SW480 (cell line): ENCODE results near the gene OR4C45.
A peak's percentile ranks its signal among the peaks of the same experiment; 100 is the strongest.
"Not testable (repeated sequence)": the region's sequence is repeated elsewhere in the genome, so short reads cannot be mapped to it uniquely, and the experiment has no call there.

Source experiments
- DNase-seq: peaks from one replicate; pipeline ENCODE4 v3.0.0-alpha.2; 2016; ENCODE audit warnings: low spot score

Gene OR4C45

DNA sequence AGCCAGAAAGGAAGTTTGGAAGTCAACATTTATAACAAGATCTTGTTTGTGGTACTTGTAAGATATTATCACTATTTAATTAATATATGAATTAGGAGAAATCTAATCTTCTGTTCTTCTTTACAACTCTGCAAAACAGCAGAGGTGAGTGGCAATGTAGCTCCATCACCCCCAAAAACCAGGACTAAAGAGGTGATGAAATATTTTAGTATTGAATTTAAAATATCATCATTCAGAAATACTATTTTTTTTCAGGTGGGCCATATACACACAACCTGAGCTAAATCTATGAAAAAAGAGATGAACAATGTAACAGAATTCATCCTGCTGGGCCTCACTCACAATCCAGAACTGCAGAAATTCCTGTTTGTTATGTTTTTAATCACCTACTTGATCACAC lies at the start of gene OR4C45:
TSS of gene OR4C45 (plus strand) at position 301 of the 400 bp plus-strand sequence.
- DNase-seq: no peak

DNA sequence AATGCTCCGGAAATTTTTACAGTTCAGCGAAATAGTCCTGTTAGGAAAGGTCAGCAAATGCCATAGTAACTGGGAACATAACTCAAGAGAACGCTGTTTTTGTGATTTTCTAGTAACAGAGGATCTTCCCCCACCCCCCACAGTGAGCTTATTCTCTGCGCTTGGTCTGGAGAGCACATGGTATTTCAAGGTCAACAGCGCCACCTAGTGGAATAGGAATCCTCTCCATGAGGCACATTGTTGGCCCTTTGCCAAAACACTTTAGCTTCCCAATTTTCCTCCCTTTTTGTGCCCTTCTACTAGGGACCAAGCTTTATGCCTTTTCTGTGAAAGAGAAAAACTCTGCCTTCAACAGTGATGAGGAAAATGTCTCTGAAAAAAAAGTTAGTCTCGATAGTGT lies 37.1 kb upstream of the OR4C45 start:
- peak; percentile 54 for DNase-seq

GRCh38 chr11:50030193-50030592 lies 2.5 kb upstream of the OR4C45 start:
- DNase-seq: no peak

DNA sequence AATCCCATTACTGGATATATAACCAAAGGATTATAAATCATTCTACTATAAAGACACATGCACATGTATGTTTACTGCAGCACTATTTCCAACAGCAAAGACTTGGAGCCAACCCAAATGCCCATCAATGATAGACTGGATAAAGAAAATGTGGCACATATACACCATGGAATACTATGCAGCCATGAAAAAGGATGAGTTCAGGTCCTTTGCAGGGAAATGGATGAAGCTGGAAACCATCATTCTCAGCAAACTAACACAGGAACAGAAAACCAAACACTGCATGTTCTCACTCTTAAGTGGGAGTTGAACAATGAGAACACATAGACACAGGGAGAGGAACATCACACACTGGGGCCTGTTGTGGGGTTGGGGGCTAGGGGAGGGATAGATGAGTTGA lies 3.6 kb downstream of the OR4C45 start:
- DNase-seq: not testable (repeated sequence)

DNA sequence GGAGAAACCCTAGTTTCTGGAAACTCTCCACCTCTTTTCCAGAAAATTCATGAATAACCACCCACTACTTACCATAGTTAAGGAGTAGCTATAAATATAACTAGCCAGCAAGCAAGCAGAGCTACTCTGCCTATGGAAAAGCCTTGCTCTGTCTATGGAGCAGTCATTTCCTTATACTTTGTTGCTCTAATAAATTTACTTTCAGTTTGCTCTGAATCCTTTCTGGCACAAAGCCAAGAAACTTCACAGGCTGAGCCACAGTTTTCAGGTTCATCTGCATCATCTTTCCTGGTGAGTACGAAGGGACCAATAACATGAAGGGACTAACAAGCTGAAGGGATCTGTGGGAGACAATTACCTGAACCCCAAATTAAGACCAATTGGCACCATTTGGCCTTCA lies 4.6 kb downstream of the OR4C45 start:
- DNase-seq: no peak

GRCh38 chr11:50044647-50045046 lies 12.0 kb downstream of the OR4C45 start:
- no peak for DNase-seq

DNA sequence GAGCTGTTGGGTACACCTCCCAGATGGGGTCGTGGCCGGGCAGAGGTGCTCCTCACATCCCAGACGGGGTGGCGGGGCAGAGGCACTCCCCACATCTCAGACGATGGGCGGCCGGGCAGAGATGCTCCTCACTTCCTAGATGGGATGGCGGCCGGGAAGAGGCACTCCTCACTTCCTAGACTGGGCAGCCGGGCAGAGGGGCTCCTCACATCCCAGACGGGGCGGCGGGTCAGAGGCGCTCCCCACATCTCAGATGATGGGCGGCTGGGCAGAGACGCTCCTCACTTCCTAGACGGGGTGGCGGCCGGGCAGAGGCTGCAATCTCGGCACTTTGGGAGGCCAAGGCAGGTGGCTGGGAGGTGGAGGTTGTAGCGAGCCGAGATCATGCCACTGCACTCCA lies 30.4 kb downstream of the OR4C45 start:
- DNase-seq: not testable (repeated sequence)

- DNase-seq: no peak
Observed at GRCh38 chr11:50070389-50070788, 37.7 kb downstream of the OR4C45 start.

- DNase-seq: no peak
Observed at GRCh38 chr11:50071584-50072225, 39.0 kb downstream of the OR4C45 start.

GRCh38 chr11:50072226-50073112 lies 39.8 kb downstream of the OR4C45 start:
- no peak for DNase-seq

DNA sequence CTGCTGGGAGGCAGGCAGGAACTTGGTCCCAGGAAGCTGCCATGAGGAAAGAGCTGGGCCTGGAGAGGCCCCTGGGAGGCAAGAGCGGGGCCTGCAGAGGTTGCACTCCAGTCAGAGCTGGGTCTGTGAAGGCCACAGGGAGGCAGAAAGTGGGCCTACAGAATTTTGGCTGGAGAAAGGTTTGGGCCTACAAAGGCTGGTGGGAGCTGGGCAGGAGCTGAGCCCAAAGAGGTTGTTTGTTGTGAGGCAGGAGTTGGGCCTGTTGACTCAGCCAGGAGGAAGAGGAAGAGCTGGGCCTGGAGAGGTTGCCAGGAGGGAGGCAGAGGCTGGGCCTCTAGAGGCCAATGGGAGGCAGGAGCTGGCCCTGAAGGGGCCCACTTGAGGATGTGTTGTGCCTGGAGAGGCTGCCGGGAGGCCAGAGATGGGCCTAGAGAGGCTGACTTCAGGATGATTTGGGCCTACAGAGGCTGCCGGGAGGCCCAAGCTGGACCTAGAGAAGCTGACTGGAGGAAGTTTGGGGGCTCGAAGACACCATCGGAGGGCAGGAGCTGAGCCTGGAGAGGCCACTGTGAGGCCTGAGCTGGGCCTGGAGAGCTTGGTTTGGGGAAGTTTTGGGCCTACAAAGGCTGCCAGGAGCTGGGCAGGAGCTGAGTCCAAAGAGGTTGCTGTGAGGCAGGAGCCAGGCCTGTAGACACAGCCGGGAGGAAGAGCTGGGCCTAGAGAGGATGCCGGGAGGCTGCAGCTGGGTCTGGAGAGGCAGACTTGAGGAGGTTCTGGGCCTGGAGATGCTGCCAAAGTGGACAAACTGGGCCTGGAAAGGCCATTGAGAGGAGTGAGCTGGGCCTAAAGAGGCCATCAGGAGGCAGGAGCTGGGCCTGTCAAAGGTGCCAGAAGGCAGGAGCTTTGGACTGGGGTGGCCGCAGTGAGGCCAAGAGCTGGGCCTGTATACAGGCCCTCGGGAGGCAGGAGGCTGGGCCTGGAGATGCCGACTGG lies 40.7 kb downstream of the OR4C45 start:
- no peak for DNase-seq

DNA sequence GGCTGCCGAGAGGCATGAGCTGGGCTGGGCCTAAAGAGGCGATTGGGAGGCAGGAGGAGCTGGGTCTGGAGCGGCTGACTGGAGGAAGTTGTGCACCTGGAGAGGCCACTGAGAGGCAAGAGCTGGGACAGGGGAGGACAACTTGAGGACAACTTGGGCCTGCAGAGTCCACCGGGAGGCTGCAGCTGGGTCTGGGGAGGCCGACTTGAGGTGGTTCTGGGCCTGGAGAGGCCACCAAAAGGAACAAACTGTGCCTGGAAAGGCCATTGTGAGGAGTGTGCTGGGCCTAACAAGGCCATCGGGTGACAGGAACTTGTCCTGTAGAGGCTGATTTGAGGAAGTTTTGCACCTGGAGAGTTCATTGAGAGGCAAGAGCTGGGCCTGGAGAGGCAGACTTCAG lies 41.5 kb downstream of the OR4C45 start:
- no peak for DNase-seq

DNA sequence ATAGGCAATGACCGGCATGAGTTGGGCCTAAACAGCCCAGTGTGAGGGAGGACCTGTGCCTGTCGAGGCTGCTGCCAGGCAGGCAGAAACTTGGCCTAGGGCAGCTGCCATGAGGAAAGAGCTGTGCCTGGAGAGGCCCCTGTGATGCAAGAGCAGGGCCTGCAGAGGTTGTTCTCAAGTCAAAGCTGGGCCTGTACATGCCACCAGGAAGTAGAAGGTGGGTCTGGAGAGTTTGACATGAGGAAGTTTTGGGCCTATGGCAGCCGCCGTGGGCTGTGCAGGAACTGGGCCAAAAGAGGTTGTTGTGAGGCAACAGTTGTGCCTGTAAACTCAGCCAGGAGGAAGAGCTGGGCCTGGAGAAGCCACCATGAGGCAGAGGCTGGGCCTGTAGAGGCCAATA lies 43.2 kb downstream of the OR4C45 start:
- no peak for DNase-seq

GRCh38 chr11:50077526-50077925 lies 44.9 kb downstream of the OR4C45 start:
- DNase-seq: no peak

DNA sequence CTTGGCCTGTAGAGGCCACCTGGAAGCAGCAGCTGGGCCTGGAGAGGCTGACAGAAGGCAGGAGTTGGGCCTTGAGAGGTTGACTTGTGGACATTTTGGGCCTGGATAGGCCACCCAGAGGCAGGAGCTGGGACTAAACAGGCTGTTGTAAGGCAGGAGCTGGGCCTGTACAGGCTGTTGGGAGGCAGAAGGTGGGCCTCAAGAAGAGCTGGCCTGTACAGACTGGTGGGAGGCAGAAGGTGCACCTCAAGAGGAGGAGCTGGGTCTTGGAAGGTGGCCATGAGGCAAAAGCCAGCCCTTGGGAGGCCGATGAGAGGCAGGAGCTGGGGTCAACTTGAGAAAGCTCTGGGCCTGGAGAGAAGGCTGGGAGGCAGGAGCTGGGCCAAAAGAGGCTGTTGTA lies 45.3 kb downstream of the OR4C45 start:
- DNase-seq: no peak

- not testable (repeated sequence) for DNase-seq
Observed at GRCh38 chr11:50078946-50079345, 46.3 kb downstream of the OR4C45 start.

GRCh38 chr11:50080256-50080655 lies 47.6 kb downstream of the OR4C45 start:
- DNase-seq: no peak
